IMR-90 (cell line): ENCODE data around the gene GOLGA6A.

ENCODE experiments used
- BHLHE40 ChIP-seq: fragments of 150-350 bp; IDR thresholded peaks from 2 replicates; pipeline ENCODE4 v1.6.1; 2016; ENCODE audit warnings: mild to moderate bottlenecking, low read depth, low read length
- CTCF ChIP-seq: conservative IDR thresholded peaks from 2 replicates; pipeline ENCODE4 v1.5.1; 2012; ENCODE audit warnings: mild to moderate bottlenecking, low read depth, low read length, improper control_type of control experiment
- POLR2A ChIP-seq: IDR thresholded peaks from 2 replicates; pipeline ENCODE4 v1.6.1; 2012; ENCODE audit warnings: mild to moderate bottlenecking, low read depth, low read length
- RAD21 ChIP-seq: IDR thresholded peaks from 2 replicates; pipeline ENCODE4 v1.6.1; 2012; ENCODE audit warnings: low read length, improper control_type of control experiment
- TF ChIP-seq, protein P1 (sequence below): fragments of 150-350 bp; IDR thresholded peaks from 2 replicates; pipeline ENCODE4 v1.6.1; 2016; ENCODE audit warnings: low read depth, mild to moderate bottlenecking, low read length, moderate library complexity, borderline replicate concordance

- TF ChIP-seq CTCF (no peak), RAD21 (no peak), BHLHE40 (no peak), POLR2A (no peak)
- TF ChIP-seq, protein P1, sequence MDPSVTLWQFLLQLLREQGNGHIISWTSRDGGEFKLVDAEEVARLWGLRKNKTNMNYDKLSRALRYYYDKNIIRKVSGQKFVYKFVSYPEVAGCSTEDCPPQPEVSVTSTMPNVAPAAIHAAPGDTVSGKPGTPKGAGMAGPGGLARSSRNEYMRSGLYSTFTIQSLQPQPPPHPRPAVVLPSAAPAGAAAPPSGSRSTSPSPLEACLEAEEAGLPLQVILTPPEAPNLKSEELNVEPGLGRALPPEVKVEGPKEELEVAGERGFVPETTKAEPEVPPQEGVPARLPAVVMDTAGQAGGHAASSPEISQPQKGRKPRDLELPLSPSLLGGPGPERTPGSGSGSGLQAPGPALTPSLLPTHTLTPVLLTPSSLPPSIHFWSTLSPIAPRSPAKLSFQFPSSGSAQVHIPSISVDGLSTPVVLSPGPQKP = no peak
These were observed 39.5 kb upstream of the GOLGA6A start for GRCh38 chr15:74121858-74122257.
